NCI-H2227 (cell line): ENCODE measurements around the gene SDK2.

Experiments used
- DNase-seq: peaks from one replicate; lab custom pipeline; 2025; ENCODE audit not compliant: unreplicated experiment; lab: John Stamatoyannopoulos, UW

SDK2 gene

GRCh38 chr17:73356561-73357170 is 287.6 kb downstream of the SDK2 start:
- DNase-seq: no peak

DNA sequence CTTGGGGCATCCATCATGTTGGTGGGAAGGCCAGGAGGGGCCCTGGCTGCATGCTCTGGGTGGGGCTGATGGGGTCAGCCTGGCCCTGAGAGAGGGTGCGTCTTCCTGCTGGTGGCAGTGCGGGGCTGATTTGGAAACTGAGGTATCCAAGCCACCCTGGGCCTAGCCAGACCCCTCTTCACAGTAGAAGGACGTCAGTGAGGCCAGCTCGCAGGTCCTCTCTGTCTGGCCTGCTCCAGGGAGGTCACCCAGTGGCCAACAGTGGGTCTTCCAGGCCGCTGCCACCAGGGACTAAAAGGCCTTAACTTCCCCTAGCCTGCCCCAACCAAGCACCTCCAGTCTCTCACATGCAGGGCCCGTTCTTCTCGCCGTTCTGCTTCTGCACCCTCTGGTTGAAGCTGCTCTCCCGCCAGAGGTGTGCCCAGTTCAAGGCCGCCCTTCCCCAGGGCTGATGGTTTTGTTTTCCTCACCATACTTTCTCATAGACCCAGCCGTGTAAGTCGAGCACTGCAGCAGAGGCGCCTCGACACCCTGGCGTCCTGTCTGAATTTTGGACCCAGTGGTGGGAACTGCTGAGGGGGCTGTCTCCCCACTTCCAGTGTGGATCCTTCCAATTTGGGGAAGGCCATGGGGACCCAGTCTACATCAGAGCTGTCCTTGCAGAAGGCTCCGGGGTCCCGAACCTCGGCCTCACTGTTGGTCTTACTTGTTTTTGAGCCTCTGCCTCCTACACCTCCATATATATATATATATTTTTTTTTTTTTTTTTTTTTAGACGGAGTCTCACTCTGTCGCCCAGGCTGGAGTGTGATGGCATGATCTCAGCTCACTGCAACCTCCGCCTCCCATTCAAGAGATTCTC is 289.6 kb downstream of the SDK2 start:
- DNase-seq: no peak

- no peak for DNase-seq
Measured at GRCh38 chr17:73352261-73352660, 292.0 kb downstream of the SDK2 start.

DNA sequence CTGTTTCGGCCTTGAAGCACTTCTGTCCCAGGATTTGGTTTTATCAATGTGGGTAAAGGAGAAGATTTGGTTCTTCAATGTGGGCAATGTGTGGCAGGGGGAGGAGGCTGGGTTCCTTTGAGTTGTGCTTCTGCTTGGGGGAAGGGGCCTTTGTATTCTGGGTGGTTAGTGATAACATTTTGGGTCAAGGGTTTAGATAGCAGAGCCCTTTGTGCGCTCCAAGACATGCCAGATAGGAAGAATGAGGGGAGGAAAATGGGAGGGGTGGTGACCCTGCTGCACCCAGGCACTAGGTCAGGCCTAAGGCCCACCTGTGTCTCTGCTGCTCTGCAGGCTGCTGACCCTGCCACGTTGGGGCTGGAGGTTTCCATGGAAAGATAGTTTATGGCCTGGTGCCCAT is 292.5 kb downstream of the SDK2 start:
- DNase-seq: no peak

- no peak for DNase-seq
Measured at GRCh38 chr17:73350864-73351263, 293.4 kb downstream of the SDK2 start.

- DNase-seq: no peak
Measured at GRCh38 chr17:73349647-73350046, 294.6 kb downstream of the SDK2 start.

- peak; percentile 15 for DNase-seq
Measured at GRCh38 chr17:73349138-73349537, 295.1 kb downstream of the SDK2 start.

DNA sequence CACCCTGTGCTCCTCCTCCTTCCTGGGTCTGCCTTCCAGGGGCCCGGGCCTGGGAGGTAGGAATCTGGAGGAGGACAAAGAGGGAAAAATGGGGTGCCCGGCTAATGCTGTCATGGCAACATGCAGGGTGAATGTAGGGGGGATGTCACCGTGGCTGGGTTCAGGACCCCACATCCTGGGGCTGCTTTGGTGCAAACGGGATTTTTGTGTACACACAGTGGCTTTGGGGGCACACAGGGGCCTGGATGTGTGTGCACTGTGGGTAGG is 295.5 kb downstream of the SDK2 start:
- DNase-seq: no peak

DNA sequence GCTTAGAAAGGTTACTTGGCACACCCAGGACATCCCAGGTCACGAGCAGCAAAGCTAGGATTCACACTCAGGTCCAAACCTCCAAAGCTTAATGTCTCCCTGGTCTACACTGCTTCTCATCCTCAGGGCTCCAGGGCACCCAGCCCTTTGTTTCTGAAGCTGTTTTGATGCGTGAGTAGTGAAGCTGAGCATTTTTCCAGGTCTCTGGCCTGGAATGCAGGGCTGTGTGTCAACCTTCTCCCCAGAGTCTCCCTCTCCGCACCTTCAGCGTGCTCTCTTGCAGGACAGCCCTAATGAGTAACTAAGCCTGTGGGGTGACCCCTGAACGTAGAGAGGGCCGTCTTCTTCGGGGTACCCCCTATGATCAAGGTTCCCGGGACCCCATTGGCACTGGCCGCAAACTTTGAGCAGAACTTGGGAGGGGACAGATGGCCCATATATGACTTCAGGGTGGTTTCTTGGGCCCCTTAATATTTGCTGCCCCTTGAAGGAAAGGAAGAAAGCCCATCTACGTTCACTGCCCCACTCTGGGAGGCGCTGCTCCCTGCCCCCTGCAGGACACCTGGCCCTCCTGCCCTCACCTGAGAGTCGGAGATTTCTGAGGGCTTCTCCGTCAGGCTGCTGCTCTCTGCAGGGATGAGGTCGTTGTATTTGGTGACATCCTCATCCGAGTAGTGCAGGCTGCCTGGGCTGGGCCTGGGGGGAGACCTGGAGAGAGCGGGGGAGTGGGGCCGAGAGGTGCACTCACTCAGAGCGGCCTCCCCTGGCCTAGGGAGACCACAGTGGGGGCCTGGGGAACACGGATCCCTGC is 296.0 kb downstream of the SDK2 start:
- DNase-seq: no peak

DNA sequence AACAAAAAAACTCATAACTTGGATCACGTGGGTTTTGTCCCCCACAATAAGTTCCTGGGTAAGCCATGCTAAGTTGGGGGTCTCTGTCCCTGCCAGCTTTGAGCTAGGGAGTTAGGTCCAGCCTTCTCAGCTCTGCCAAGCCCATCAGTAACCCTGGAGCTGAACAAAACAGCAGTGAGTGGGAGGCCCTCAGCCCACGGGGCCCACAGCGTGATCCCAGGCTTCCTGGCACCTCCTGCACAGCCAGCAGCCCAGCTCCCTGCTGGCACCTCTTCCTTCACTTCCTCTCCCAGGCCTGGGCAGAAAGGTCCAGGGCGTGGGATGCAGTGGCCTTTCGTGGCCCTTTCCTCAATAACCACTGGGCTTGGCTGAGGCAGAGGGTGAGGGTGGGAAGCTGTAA is 296.9 kb downstream of the SDK2 start:
- no peak for DNase-seq

DNA sequence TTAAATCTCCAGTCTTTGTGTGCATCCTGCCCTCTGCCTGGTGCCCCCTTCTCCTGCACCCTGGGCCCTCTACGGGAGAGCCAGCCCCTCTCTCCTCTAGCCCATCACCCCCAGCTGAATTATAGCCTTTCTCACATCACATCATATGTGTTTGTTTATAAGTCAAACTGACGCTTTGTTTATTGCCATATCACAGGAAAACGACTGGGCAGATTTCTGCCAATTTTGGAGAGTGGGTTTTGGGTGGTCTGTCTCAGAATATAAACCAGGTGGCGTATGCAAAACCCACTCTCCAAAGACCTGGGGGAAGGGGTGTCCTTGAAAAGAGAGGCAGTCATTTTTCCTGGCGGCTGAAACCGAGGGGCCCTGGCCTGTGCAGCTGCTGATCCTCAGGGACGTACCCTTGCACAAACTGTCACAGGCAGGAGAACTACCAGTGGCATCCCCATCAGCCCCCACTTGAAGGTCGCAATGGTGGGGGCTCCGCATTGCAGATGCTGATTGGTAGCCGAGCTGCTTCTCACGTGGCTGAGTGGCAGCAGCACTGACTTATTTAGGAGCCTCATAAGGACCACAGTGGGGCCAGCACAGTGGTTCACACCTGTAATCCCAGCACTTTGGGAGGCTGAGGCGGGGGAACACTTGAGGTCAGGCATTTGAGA is 297.6 kb downstream of the SDK2 start:
- no peak for DNase-seq

DNA sequence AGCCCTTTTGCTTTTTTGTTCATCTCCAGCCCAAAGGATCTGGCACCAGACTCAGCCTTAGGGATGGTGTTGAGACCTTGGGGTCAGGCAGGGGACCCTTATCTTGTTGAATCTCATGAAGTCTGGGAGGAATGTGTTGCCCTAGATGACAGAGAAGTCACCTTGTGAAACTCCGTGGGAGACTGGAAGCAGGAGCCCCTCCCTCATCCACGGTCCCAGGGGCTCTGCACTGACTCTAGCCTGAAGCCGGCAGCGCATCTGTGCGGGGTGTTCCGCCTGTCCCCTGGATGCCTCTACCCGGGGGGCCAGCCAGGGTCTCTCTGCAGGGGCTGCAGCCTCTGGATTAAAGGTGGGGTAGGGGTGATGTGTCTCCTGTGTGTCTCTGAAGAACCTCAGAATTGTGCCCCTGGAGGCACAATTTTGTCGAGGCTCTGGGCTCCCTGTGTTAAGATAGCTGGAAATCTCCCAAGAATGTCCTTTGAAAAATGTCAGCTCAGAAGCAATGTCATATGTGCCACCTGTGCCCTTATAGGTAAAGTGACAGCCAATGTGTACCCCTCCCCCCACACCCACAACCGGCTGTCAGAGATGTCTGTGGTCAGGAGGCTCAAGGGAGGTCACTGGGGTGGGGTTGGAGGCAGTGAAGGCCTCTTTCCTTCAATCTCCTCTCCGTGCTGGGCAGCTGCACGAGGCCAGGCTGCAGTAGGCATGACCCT is 300.3 kb downstream of the SDK2 start:
- no peak for DNase-seq

DNA sequence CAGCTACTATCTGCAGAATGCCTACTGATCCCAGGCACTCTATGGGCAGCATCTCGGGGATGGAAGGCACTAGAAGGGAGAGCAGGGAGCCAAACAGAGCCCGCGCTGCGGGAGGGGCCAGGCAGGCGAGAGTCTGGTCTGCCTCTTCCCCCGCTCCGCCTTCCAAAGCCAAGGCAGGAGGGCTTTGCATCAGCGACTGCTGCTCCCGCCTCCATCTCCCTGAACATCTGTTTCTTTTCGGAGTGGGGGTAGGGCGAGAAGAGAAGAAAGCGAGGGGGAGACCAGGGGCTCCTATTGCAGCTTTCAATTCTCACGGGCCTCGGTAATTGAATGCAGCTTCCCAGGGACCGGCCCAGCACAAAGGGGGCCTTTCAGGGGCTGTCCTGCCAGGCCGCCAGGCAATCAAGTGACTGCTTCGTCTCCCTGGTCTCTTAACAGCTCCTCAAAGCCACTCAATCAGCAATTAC is 301.0 kb downstream of the SDK2 start:
- DNase-seq: peak; percentile 94

DNA sequence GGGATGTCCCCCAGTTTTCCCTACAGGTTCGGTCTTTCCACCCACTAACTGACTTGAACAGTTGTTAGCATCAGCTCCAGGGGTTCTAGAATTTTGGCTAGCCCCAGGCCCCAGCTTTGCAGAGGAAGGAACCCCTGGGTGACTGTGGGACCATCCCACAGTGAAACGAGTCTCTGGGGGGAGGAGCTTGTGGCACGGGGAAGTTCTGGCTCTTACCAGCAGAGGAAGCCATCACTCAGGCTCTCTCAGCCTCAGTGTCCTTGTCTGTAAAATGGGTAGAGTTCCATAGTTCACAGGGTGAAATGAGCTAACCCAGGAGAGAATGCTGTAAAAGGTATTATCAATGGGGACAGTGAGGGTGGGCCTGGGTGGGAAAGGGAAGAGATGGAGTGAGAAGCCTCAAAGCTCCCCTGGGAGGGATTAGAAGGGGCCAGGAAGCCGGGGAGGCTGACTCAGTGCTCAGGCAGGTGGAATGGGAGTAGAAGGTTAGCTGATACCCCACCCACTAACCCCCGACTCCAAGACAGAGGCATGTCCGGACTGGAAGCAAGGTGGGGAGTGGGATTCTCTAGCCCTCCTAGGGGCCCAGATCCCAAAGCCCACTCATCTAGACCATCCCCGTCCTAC is 301.6 kb downstream of the SDK2 start:
- peak; percentile 51 for DNase-seq

DNA sequence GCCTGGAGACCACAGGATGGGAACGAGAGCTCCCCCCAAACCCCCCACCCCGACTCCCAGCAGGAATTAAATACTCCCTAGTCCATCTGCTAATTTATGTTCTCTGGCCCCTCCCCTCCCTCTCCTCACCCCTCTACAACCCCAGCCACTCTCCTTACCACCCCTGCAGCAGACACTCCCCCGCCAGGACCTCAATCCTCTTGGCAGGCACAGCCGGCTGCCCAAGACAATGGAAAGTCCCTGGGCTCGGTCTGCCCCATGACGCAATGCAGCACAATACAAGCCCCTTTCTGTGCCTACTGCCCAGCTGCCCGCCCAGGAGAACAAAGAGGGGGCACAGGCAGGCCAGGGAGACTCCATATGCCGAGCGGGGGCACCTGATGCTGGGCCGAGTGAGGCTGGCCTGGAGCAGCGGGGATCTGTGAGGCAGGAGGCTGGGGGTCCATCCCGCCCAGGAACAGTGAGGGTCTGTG is 302.2 kb downstream of the SDK2 start:
- DNase-seq: peak; percentile 86

GRCh38 chr17:73341350-73342049 is 302.7 kb downstream of the SDK2 start:
- no peak for DNase-seq

- DNase-seq: no peak
Measured at GRCh38 chr17:73340093-73340596, 304.1 kb downstream of the SDK2 start.

- no peak for DNase-seq
Measured at GRCh38 chr17:73338566-73339197, 305.6 kb downstream of the SDK2 start.

DNA sequence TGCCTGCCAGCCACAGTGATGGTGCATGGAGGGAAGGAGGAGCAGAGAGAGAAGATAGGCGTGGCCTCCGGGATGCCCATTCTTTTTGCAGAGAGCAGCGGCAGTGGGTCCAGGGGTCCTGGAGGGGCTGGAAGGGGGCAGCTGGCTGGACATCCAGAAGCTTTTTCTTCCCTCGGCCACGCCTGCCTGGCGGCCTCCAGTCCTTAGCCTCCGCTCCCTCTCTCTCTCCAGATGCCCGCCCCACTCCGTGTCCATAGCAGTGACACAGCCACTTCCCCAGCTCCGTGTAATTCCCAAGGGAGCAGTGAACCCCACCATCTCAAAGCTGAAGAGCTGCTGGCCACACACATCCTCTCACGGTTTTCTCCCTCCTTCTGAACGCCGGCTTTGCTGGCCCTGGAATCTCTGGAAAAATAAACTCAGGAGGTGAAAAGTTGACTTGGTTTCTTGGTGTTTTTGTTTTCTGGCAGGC is 306.2 kb downstream of the SDK2 start:
- no peak for DNase-seq
